Measurements from ENCODE around the gene EXOC3L1.

DNA sequence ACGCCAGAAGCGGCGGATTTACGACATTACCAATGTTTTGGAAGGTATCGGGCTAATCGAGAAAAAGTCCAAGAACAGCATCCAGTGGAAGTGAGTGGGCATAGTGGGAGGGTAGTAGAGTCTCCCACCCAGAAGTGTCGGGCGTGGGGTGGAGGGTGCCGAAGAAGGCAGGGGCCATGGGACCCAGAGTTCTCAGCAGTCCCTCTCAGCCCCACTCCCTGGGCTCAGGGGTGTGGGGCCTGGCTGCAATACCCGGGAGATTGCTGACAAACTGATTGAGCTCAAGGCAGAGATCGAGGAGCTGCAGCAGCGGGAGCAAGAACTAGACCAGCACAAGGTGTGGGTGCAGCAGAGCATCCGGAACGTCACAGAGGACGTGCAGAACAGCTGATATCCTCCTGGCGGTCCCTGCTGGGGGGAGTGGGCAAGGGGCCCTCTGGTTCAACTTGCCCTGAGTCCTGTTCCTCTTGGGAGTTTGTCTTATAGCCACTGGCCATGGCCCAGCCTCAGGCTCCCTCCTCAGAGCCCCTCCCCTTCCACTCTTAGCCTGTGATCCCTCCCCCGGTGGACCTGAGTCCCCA, 2.9 kb upstream of the EXOC3L1 start:
- TF ChIP-seq CTCF (IDR thresholded peaks at IDR 0.05) (no peak), POLR2A (IDR thresholded peaks at IDR 0.05) (no peak)
